Measurements from ENCODE around the gene ADRM1. TPM values are rescaled to one million over a fixed set of nuclear protein-coding genes. Genes with fewer than 3 reads are reported as not detected.

The ADRM1 gene
- total and polyA plus RNA-seq, 10 of the 15 experiments (the other 5 are each of a cell fraction or from before 2014, with no cell fraction given): 3.4 to 213 (median 95.9) TPM

- Histone ChIP-seq H4K20me1 (ENCODE audit: control insufficient read depth, insufficient read depth) (no peaks in the 10 kb centered on the region), H3K27me3 (replicated peaks in 1 of 2; ENCODE audit: control insufficient read depth in 2 of 2, insufficient read depth in 2 of 2, low read length in 1 of 2) (no peaks in the 10 kb centered on the region), H2AFZ (ENCODE audit: control insufficient read depth, low read depth, low read length) (no peak overlapping the region), H3K4me3 (no peak overlapping the region), H3K4me2 (ENCODE audit: control insufficient read depth, insufficient read depth) (no peak overlapping the region), H3K27ac (ENCODE audit: control insufficient read depth, insufficient read depth) (no peak overlapping the region), H3K36me3 (ENCODE audit: control insufficient read depth in 2 of 2, insufficient read depth in 2 of 2, low read length in 1 of 2) (no peaks in the 10 kb centered on the region), H3K9ac (ENCODE audit: control insufficient read depth, insufficient read depth, low read length) (no peak overlapping the region), H3K79me2 (ENCODE audit: control insufficient read depth, insufficient read depth, low read length) (no peaks in the 10 kb centered on the region), H3K4me1 (ENCODE audit: control insufficient read depth, insufficient read depth, low read length) (peaks cover 20% of the 10 kb centered on the region), H3K9me3 (replicated peaks; ENCODE audit: control insufficient read depth, insufficient read depth, low read length) (peaks cover 3% of the 10 kb centered on the region)
- ChIA-PET SMC1A (ENCODE audit: uncharacterized antibody, unreplicated experiment) (interaction anchor here (0.8 kb wide), 1 partner anchor 216 kb away, joined by 3 read pairs; no protein-coding TSS in a partner anchor), CTCF (interaction anchor here (0.9 kb wide), 1 partner anchor 39 kb away, joined by 3 read pairs; no protein-coding TSS in a partner anchor), POLR2A (no interaction called here), RAD21 (ENCODE audit: unreplicated experiment) (no interaction called here)
- FAIRE-seq (no peak), ATAC-seq (no peak), DNase-seq (ENCODE audit: low read depth, low spot score) (no peak)
- TF ChIP-seq FOS (IDR thresholded peaks at IDR 0.05; ENCODE audit: borderline replicate concordance, extremely low read depth, insufficient read length): no peak
- TF ChIP-seq ZBTB40 (IDR thresholded peaks at IDR 0.05; ENCODE audit: borderline replicate concordance): peak; percentile 55; the same call in 1 of the 2 replicates
- no peak for TF ChIP-seq SKIL (IDR thresholded peaks at IDR 0.05; ENCODE audit: low read depth, poor library complexity, severe bottlenecking)
- no peak for TF ChIP-seq MXI1 (IDR thresholded peaks at IDR 0.05; ENCODE audit: low read depth, low read length)
- TF ChIP-seq JUND (IDR thresholded peaks at IDR 0.05; ENCODE audit: low read depth, low read length): no peak
- BruUV-seq (replicated peaks): no TSS peak
- in situ Hi-C loops (cut with MboI): no loop called here
- 89% methylated on average over 10 of the region's 10 CpGs for whole genome bisulfite sequencing (ENCODE audit: insufficient coverage, insufficient replicate concordance, low lambda C conversion rate, missing lambda C conversion rate)
- intact Hi-C loops (cut with micrococcal nuclease; ENCODE audit: unreplicated experiment): loop anchor here (5.0 kb wide), 1 partner anchor 39 kb away; no protein-coding TSS in a partner anchor
These were observed 40.1 kb downstream of the ADRM1 start for GRCh38 chr20:62342910-62343309.
